OCI-LY7 (cell line): ENCODE results near the gene SLC45A1. TPM values are rescaled to one million over a fixed set of nuclear protein-coding genes. Genes with fewer than 3 reads are reported as not detected.

ENCODE experiments used
- BruUV-seq: library from RNA; stranded (reverse); fragments of 400-500 nt; replicated peaks from 2 replicates; lab custom pipeline; 2021; lab: Mats Ljungman, UMichigan
- CTCF ChIA-PET: fragments of 300-600 bp; sonication (Branson Sonifier 250); formaldehyde crosslinking; loops from one replicate; lab custom pipeline; 2022; ENCODE audit warnings: antibody characterized with exemption; ENCODE audit not compliant: unreplicated experiment; lab: Charles Lee
- POLR2A ChIA-PET: fragments of 300-600 bp; sonication (Branson Sonifier 250); formaldehyde crosslinking; loops from one replicate; lab custom pipeline; 2022; ENCODE audit warnings: antibody characterized with exemption; lab: Charles Lee
- DNase-seq: peaks from one replicate; pipeline ENCODE4 v3.0.0-alpha.2; 2015; ENCODE audit warnings: low spot score
- H2AFZ ChIP-seq: fragments of 200-600 bp; sonication (generic), shearing (Covaris generic); 2 replicates; pipeline ENCODE4 v1.6.1; 2014; ENCODE audit warnings: mild to moderate bottlenecking, antibody characterized with exemption, low read length, moderate library complexity
- H3K27ac ChIP-seq: fragments of 200-600 bp; sonication (generic); 2 replicates; pipeline ENCODE4 v1.5.1; 2014; ENCODE audit warnings: mixed run types, low read depth, mild to moderate bottlenecking, moderate library complexity, low read length, inconsistent platforms; ENCODE audit not compliant: poor library complexity, severe bottlenecking
- H3K36me3 ChIP-seq: fragments of 200-600 bp; sonication (generic); 2 replicates; pipeline ENCODE4 v1.6.1; 2014; ENCODE audit warnings: mild to moderate bottlenecking, antibody characterized with exemption, low read length, moderate library complexity, mixed read lengths; ENCODE audit not compliant: insufficient read depth
- H3K4me1 ChIP-seq: fragments of 200-600 bp; sonication (generic); 2 replicates; pipeline ENCODE4 v1.5.1; 2014; ENCODE audit warnings: mild to moderate bottlenecking, low read length; ENCODE audit not compliant: insufficient read depth, poor library complexity, severe bottlenecking
- H3K4me2 ChIP-seq: fragments of 200-600 bp; sonication (generic); 2 replicates; pipeline ENCODE4 v1.6.1; 2014; ENCODE audit warnings: mild to moderate bottlenecking, low read length
- H3K4me3 ChIP-seq: fragments of 200-600 bp; sonication (generic); 2 replicates; pipeline ENCODE4 v1.5.1; 2014; ENCODE audit warnings: mild to moderate bottlenecking, low read depth, low read length; ENCODE audit not compliant: poor library complexity, severe bottlenecking
- H3K79me2 ChIP-seq: fragments of 200-600 bp; sonication (generic); 2 replicates; pipeline ENCODE4 v1.6.1; 2016; ENCODE audit warnings: low read depth, mild to moderate bottlenecking, low read length, moderate library complexity, mixed read lengths; ENCODE audit not compliant: insufficient read depth
- H3K9me2 ChIP-seq: fragments of 200-600 bp; sonication (generic); 2 replicates; pipeline ENCODE4 v1.6.1; 2016; ENCODE audit warnings: mild to moderate bottlenecking, low read length, mixed read lengths; ENCODE audit not compliant: insufficient read depth
- H3K9me3 ChIP-seq: fragments of 200-600 bp; sonication (generic); 2 replicates; pipeline ENCODE4 v1.6.1; 2014; ENCODE audit warnings: mild to moderate bottlenecking, mixed run types, low read length, mixed read lengths
- H4K20me1 ChIP-seq: fragments of 200-600 bp; sonication (generic); 2 replicates; pipeline ENCODE4 v1.6.1; 2014; ENCODE audit warnings: mild to moderate bottlenecking, antibody characterized with exemption, low read length, moderate library complexity, mixed read lengths; ENCODE audit not compliant: insufficient read depth
- EZH2phosphoT487 ChIP-seq: fragments of 200-600 bp; sonication (generic); IDR thresholded peaks from 2 replicates; pipeline ENCODE4 v1.6.1; 2018; ENCODE audit warnings: low read depth, borderline replicate concordance, mild to moderate bottlenecking, mixed run types, antibody characterized with exemption, low read length, moderate library complexity, mixed read lengths
- intact Hi-C: fragments of 100-400 bp; cut with micrococcal nuclease; formaldehyde crosslinking; loops from one replicate; pipeline ENCODE4 v1.10.0; 2022; ENCODE audit not compliant: unreplicated experiment
- total RNA-seq, 2 experiments: library from RNA; depleted of rRNA in 1 of 2; stranded (reverse); fragments of >200 nt in 1 of 2; shearing (Covaris generic) in 1 of 2; gene quantifications; 2 replicates each; pipeline ENCODE4 v1.2.3, GENCODE V29; 2014 to 2022
- TF ChIP-seq, protein P1 (sequence below): fragments of 200-600 bp; sonication (generic); conservative IDR thresholded peaks from 2 replicates; pipeline ENCODE4 v1.5.1; 2014; ENCODE audit warnings: mild to moderate bottlenecking, antibody characterized with exemption, low read length, moderate library complexity, mixed read lengths

Gene SLC45A1
- total RNA-seq, 2 experiments from 2014 or later: not detected

DNA sequence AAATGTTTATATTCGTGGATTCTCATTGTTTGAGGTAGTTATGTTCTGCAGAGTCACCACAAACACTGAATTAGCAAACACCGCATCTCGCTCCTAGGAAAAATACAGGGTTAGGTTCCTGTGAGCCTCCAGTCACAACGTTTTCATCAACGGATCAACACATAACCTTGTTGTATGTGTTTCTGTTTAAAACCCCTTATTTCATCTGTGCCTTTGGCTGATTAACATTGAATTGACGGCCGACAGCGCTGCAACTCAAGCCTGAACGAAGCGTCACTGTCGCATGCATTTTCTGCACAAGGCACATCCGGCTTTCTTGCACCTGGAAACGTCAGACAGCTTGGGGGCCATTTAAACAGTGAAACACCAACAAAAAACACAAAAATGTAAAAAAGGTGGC lies 8.4 kb downstream of the SLC45A1 start:
- TF ChIP-seq, protein P1, sequence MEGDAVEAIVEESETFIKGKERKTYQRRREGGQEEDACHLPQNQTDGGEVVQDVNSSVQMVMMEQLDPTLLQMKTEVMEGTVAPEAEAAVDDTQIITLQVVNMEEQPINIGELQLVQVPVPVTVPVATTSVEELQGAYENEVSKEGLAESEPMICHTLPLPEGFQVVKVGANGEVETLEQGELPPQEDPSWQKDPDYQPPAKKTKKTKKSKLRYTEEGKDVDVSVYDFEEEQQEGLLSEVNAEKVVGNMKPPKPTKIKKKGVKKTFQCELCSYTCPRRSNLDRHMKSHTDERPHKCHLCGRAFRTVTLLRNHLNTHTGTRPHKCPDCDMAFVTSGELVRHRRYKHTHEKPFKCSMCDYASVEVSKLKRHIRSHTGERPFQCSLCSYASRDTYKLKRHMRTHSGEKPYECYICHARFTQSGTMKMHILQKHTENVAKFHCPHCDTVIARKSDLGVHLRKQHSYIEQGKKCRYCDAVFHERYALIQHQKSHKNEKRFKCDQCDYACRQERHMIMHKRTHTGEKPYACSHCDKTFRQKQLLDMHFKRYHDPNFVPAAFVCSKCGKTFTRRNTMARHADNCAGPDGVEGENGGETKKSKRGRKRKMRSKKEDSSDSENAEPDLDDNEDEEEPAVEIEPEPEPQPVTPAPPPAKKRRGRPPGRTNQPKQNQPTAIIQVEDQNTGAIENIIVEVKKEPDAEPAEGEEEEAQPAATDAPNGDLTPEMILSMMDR: no peak
- Histone ChIP-seq H3K4me2 (no peak overlapping the region), H4K20me1 (no peaks in the 10 kb centered on the region), H3K9me2 (no peaks in the 10 kb centered on the region), H3K36me3 (no peaks in the 10 kb centered on the region), H3K4me1 (no peaks in the 10 kb centered on the region), H3K9me3 (no peaks in the 10 kb centered on the region), H3K27ac (no peak overlapping the region), H2AFZ (no peak overlapping the region), H3K79me2 (no peaks in the 10 kb centered on the region), H3K4me3 (no peak overlapping the region)
- DNase-seq: no peak
- no TSS peak for BruUV-seq
- intact Hi-C loops: no loop called here
- ChIA-PET CTCF (no interaction called here), POLR2A (no interaction called here)

DNA sequence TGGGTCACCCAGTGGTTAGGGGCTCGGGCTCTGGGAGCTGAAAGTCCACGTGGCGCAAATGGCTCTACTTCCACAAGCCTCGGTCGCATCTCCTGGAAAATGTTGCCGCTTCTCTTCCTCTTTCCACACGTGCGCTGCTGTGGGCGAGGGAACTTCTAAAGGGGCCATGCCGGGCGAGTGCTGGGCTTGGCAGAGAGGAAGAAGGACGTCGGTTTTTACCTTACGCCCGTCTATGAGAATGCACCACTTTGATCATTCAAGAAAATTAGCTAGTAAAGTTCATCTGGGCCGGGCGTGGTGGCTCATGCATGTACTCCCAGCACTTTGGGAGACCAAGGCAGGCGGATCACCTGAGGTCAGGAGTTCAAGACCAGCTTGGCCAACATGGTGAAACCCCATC lies 10.4 kb downstream of the SLC45A1 start:
- Histone ChIP-seq H3K9me3 (no peaks in the 10 kb centered on the region), H3K4me1 (no peaks in the 10 kb centered on the region), H2AFZ (no peak overlapping the region), H3K36me3 (no peaks in the 10 kb centered on the region), H3K9me2 (no peaks in the 10 kb centered on the region), H3K27ac (no peak overlapping the region), H3K4me3 (no peak overlapping the region), H3K4me2 (no peak overlapping the region), H3K79me2 (no peaks in the 10 kb centered on the region), H4K20me1 (no peaks in the 10 kb centered on the region)
- POLR2A ChIA-PET: no interaction called here
- no peak for DNase-seq
- BruUV-seq: no TSS peak
- intact Hi-C loops: no loop called here
- CTCF ChIA-PET: no interaction called here
- TF ChIP-seq, protein P1: no peak
- TF ChIP-seq EZH2phosphoT487: no peak

DNA sequence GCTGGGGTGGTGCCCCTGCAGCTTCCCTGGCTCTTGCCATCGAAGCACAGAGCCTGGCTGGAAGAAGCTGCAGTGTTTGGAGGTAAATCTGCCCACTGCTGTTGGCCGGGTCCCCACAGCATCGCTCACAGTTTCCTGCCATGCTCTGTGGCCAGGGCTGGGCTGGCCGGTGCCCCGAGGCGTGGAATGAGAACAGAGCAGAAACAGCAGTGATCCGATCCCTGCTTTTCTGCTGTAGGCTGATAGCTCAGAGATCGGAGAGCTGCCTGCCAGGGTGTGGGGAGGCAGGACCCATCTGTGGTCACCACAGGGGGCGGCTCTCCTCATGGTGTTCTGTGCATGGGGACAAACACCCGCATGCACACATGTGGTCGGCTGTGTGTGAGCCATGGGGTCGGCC lies 11.5 kb downstream of the SLC45A1 start:
- H3K36me3 ChIP-seq: no peaks in the 10 kb centered on the region
- no peak overlapping the region for H3K4me2 ChIP-seq
- no peaks in the 10 kb centered on the region for H3K9me3 ChIP-seq
- no peak for TF ChIP-seq EZH2phosphoT487
- TF ChIP-seq, protein P1: no peak
- intact Hi-C loops: no loop called here
- POLR2A ChIA-PET: no interaction called here
- no TSS peak for BruUV-seq
- CTCF ChIA-PET: no interaction called here
- no peak overlapping the region for H2AFZ ChIP-seq
- no peaks in the 10 kb centered on the region for H3K4me1 ChIP-seq
- no peak overlapping the region for H3K27ac ChIP-seq
- H3K79me2 ChIP-seq: no peaks in the 10 kb centered on the region
- no peaks in the 10 kb centered on the region for H4K20me1 ChIP-seq
- H3K4me3 ChIP-seq: no peak overlapping the region
- no peaks in the 10 kb centered on the region for H3K9me2 ChIP-seq
- no peak for DNase-seq
